ENCODE measurements around the gene RIN1. TPM values are rescaled to one million over a fixed set of nuclear protein-coding genes. Genes with fewer than 3 reads are reported as not detected.

RIN1 gene
- total RNA-seq, 1 experiment from 2014 or later = 11.7 TPM

- DNase-seq = peak; percentile 35 to 40
- ChIA-PET POLR2A (interaction anchor here (0.5 kb wide), 1 partner anchor 145 kb away, joined by 3 read pairs; no protein-coding TSS in a partner anchor), CTCF (interaction anchor here (0.6 to 1.3 kb wide), 3 partner anchors 9 to 128 kb away, joined by 3 to 10 read pairs (median 7); no protein-coding TSS in a partner anchor)
- H3K4me1 ChIP-seq = peaks cover 23% of the 10 kb centered on the region
- Mint-ChIP-seq H3K4me1 (ENCODE audit: low read depth, unreplicated experiment) (peaks cover 22% of the 10 kb centered on the region), H3K36me3 (ENCODE audit: insufficient read depth, unreplicated experiment) (peaks cover 27% of the 10 kb centered on the region), H3K4me3 (ENCODE audit: unreplicated experiment) (peak within 1 kb of the TSS; percentile 87), H3K27ac (ENCODE audit: unreplicated experiment) (peak within 1 kb of the TSS; percentile 29), H3K9me3 (ENCODE audit: unreplicated experiment) (no peaks in the 10 kb centered on the region), H3K27me3 (ENCODE audit: insufficient read depth, unreplicated experiment) (peaks cover 6% of the 10 kb centered on the region)
- TF ChIP-seq, protein P1, sequence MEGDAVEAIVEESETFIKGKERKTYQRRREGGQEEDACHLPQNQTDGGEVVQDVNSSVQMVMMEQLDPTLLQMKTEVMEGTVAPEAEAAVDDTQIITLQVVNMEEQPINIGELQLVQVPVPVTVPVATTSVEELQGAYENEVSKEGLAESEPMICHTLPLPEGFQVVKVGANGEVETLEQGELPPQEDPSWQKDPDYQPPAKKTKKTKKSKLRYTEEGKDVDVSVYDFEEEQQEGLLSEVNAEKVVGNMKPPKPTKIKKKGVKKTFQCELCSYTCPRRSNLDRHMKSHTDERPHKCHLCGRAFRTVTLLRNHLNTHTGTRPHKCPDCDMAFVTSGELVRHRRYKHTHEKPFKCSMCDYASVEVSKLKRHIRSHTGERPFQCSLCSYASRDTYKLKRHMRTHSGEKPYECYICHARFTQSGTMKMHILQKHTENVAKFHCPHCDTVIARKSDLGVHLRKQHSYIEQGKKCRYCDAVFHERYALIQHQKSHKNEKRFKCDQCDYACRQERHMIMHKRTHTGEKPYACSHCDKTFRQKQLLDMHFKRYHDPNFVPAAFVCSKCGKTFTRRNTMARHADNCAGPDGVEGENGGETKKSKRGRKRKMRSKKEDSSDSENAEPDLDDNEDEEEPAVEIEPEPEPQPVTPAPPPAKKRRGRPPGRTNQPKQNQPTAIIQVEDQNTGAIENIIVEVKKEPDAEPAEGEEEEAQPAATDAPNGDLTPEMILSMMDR (IDR thresholded peaks at IDR 0.05; ENCODE audit: insufficient read depth in 1 of 2, low read depth in 1 of 2, low read length in 1 of 2, severe bottlenecking in 1 of 2, unreplicated experiment in 1 of 2) = no peak
- intact Hi-C loops (cut with micrococcal nuclease; ENCODE audit: unreplicated experiment) = no loop called here
- no peaks in the 10 kb centered on the region; the same call in 1 of the 2 replicates for H3K27me3 ChIP-seq (replicated peaks; ENCODE audit: control insufficient read depth, insufficient read depth, low read length)
- H3K9me3 ChIP-seq = no peaks in the 10 kb centered on the region
- H3K36me3 ChIP-seq (ENCODE audit: control insufficient read depth, insufficient read depth, low read length) = peaks cover 1% of the 10 kb centered on the region; the same call in 1 of the 2 replicates
- peak within 1 kb of the TSS; percentile 49 for H3K4me3 ChIP-seq (ENCODE audit: low read depth, low read length)
- BruUV-seq (replicated peaks) = no TSS peak
Measured at GRCh38 chr11:66291706-66292542, 44.3 kb downstream of the RIN1 start, which contains the start of gene TMEM151A. Gene TMEM151A, plus strand, starts transcription at chr11:66291894. Its CDS starts 120 bp downstream, at chr11:66292014.

- H3K4me3 Mint-ChIP-seq (ENCODE audit: unreplicated experiment) = peak overlapping the region; percentile 87
- Histone ChIP-seq H3K27me3 (replicated peaks; ENCODE audit: control insufficient read depth, insufficient read depth, low read length) (no peaks in the 10 kb centered on the region; the same call in 1 of the 2 replicates), H3K9me3 (no peaks in the 10 kb centered on the region), H3K4me3 (ENCODE audit: low read depth, low read length) (peak overlapping the region; percentile 16), H3K36me3 (ENCODE audit: control insufficient read depth, insufficient read depth, low read length) (peaks cover 3% of the 10 kb centered on the region; the same call in 1 of the 2 replicates), H3K4me1 (peaks cover 23% of the 10 kb centered on the region)
- peaks cover 6% of the 10 kb centered on the region for H3K27me3 Mint-ChIP-seq (ENCODE audit: insufficient read depth, unreplicated experiment)
- no peak overlapping the region for H3K27ac Mint-ChIP-seq (ENCODE audit: unreplicated experiment)
- DNase-seq = peak in 1 of 2 experiments; percentile 32
- intact Hi-C loops (cut with micrococcal nuclease; ENCODE audit: unreplicated experiment) = no loop called here
- BruUV-seq (replicated peaks) = no TSS peak
- H3K4me1 Mint-ChIP-seq (ENCODE audit: low read depth, unreplicated experiment) = peaks cover 22% of the 10 kb centered on the region
- peaks cover 27% of the 10 kb centered on the region for H3K36me3 Mint-ChIP-seq (ENCODE audit: insufficient read depth, unreplicated experiment)
- TF ChIP-seq, protein P1 (IDR thresholded peaks at IDR 0.05; ENCODE audit: insufficient read depth in 1 of 2, low read depth in 1 of 2, low read length in 1 of 2, severe bottlenecking in 1 of 2, unreplicated experiment in 1 of 2) = no peak
- ChIA-PET POLR2A (interaction anchor here (0.5 kb wide), 1 partner anchor 146 kb away, joined by 3 read pairs; no protein-coding TSS in a partner anchor), CTCF (interaction anchor here (0.6 to 1.3 kb wide), 3 partner anchors 8 to 128 kb away, joined by 3 to 10 read pairs (median 7); no protein-coding TSS in a partner anchor)
- H3K9me3 Mint-ChIP-seq (ENCODE audit: unreplicated experiment) = no peaks in the 10 kb centered on the region
Measured at GRCh38 chr11:66291303-66291705, 44.9 kb downstream of the RIN1 start.

- intact Hi-C loops (cut with micrococcal nuclease; ENCODE audit: unreplicated experiment) = no loop called here
- peak overlapping the region; percentile 94 for H3K27ac Mint-ChIP-seq (ENCODE audit: unreplicated experiment)
- H3K4me3 ChIP-seq (ENCODE audit: low read depth, low read length) = peak overlapping the region; percentile 59
Measured at GRCh38 chr11:66290330-66290621, 46.0 kb downstream of the RIN1 start.

More at GRCh38 chr11:66290330-66290621, 46.0 kb downstream of the RIN1 start:
- Mint-ChIP-seq H3K36me3 (ENCODE audit: insufficient read depth, unreplicated experiment) (peaks cover 27% of the 10 kb centered on the region), H3K4me3 (ENCODE audit: unreplicated experiment) (peak overlapping the region; percentile 87), H3K27me3 (ENCODE audit: insufficient read depth, unreplicated experiment) (peaks cover 6% of the 10 kb centered on the region), H3K9me3 (ENCODE audit: unreplicated experiment) (no peaks in the 10 kb centered on the region), H3K4me1 (ENCODE audit: low read depth, unreplicated experiment) (peaks cover 22% of the 10 kb centered on the region)
- POLR2A ChIA-PET = interaction anchor here (1.9 kb wide), 1 partner anchor 22 kb away, joined by 34 read pairs; no protein-coding TSS in a partner anchor
- Histone ChIP-seq H3K36me3 (ENCODE audit: control insufficient read depth, insufficient read depth, low read length) (peaks cover 3% of the 10 kb centered on the region; the same call in 1 of the 2 replicates), H3K9me3 (no peaks in the 10 kb centered on the region), H3K27me3 (replicated peaks; ENCODE audit: control insufficient read depth, insufficient read depth, low read length) (no peaks in the 10 kb centered on the region; the same call in 1 of the 2 replicates), H3K4me1 (peaks cover 23% of the 10 kb centered on the region)
- TF ChIP-seq, protein P1 (IDR thresholded peaks at IDR 0.05; ENCODE audit: insufficient read depth in 1 of 2, low read depth in 1 of 2, low read length in 1 of 2, severe bottlenecking in 1 of 2, unreplicated experiment in 1 of 2) = no peak
- DNase-seq = no peak
- CTCF ChIA-PET = interaction anchor here (2.6 kb wide), 1 partner anchor 22 kb away, joined by 43 read pairs; no protein-coding TSS in a partner anchor
- no TSS peak for BruUV-seq (replicated peaks)

Data from Caco-2 (cell line).